Loucy (cell line): ENCODE data around the gene L3HYPDH.

Source experiments
- EZH2phosphoT487 ChIP-seq: fragments of 200-600 bp; IDR thresholded peaks from 2 replicates; pipeline ENCODE4 v1.6.1; 2018; ENCODE audit warnings: antibody characterized with exemption, mild to moderate bottlenecking, moderate library complexity, borderline replicate concordance
- TF ChIP-seq, protein P1 (sequence below): fragments of 200-600 bp; sonication (generic); conservative IDR thresholded peaks from 2 replicates; pipeline ENCODE4 v1.5.1; 2014; ENCODE audit warnings: mild to moderate bottlenecking, antibody characterized with exemption, low read length

GRCh38 chr14:59435101-59435500 lies 49.1 kb downstream of the L3HYPDH start:
- TF ChIP-seq, protein P1, sequence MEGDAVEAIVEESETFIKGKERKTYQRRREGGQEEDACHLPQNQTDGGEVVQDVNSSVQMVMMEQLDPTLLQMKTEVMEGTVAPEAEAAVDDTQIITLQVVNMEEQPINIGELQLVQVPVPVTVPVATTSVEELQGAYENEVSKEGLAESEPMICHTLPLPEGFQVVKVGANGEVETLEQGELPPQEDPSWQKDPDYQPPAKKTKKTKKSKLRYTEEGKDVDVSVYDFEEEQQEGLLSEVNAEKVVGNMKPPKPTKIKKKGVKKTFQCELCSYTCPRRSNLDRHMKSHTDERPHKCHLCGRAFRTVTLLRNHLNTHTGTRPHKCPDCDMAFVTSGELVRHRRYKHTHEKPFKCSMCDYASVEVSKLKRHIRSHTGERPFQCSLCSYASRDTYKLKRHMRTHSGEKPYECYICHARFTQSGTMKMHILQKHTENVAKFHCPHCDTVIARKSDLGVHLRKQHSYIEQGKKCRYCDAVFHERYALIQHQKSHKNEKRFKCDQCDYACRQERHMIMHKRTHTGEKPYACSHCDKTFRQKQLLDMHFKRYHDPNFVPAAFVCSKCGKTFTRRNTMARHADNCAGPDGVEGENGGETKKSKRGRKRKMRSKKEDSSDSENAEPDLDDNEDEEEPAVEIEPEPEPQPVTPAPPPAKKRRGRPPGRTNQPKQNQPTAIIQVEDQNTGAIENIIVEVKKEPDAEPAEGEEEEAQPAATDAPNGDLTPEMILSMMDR, result no peak
- TF ChIP-seq EZH2phosphoT487, result no peak
